KMS-11 (cell line): Measurements from ENCODE around the gene TAMALIN.

Source experiments
- H2AFZ ChIP-seq: fragments of 200-600 bp; sonication (generic); 2 replicates; pipeline ENCODE4 v1.6.1; 2016; ENCODE audit warnings: antibody characterized with exemption, mixed run types, low read depth
- H3K27ac ChIP-seq: fragments of 200-600 bp; sonication (generic); 2 replicates; pipeline ENCODE4 v1.6.1; 2016; ENCODE audit warnings: mild to moderate bottlenecking, mixed run types
- H3K27me3 ChIP-seq: fragments of 200-600 bp; sonication (generic); 2 replicates; pipeline ENCODE4 v1.6.1; 2017; ENCODE audit warnings: mild to moderate bottlenecking, low read depth, mixed run types, moderate library complexity; ENCODE audit not compliant: insufficient read depth
- H3K36me3 ChIP-seq: fragments of 200-600 bp; sonication (generic); 2 replicates; pipeline ENCODE4 v1.6.1; 2017; ENCODE audit warnings: mild to moderate bottlenecking, mixed run types; ENCODE audit not compliant: insufficient read depth
- H3K4me1 ChIP-seq: fragments of 200-600 bp; sonication (generic); 2 replicates; pipeline ENCODE4 v1.6.1; 2016; ENCODE audit warnings: mild to moderate bottlenecking, low read depth, mixed run types; ENCODE audit not compliant: poor library complexity, severe bottlenecking
- H3K4me2 ChIP-seq: fragments of 200-600 bp; sonication (generic); 2 replicates; pipeline ENCODE4 v1.7.0; 2016; ENCODE audit warnings: mild to moderate bottlenecking, mixed run types
- H3K4me3 ChIP-seq: fragments of 200-600 bp; sonication (generic); IDR thresholded peaks from 2 replicates; pipeline ENCODE4 v1.6.1; 2017; ENCODE audit warnings: low read depth, low read length, mixed read lengths; ENCODE audit not compliant: insufficient read depth
- H3K79me2 ChIP-seq: fragments of 200-600 bp; sonication (generic); 2 replicates; pipeline ENCODE4 v1.6.1; 2016; ENCODE audit warnings: low read depth, mixed run types; ENCODE audit not compliant: insufficient read depth
- H3K9ac ChIP-seq: fragments of 200-600 bp; sonication (generic); 2 replicates; pipeline ENCODE4 v1.6.1; 2016; ENCODE audit warnings: mild to moderate bottlenecking, mixed run types
- H4K20me1 ChIP-seq: fragments of 200-600 bp; sonication (generic); 2 replicates; pipeline ENCODE4 v1.6.1; 2016; ENCODE audit warnings: mild to moderate bottlenecking, mixed run types; ENCODE audit not compliant: insufficient read depth
- CTCF ChIP-seq: fragments of 200-600 bp; sonication (generic); conservative IDR thresholded peaks from 2 replicates; pipeline ENCODE4 v1.6.1; 2017; ENCODE audit warnings: low read depth, mild to moderate bottlenecking, antibody characterized with exemption, low read length, moderate library complexity, mixed read lengths

Gene TAMALIN

GRCh38 chr12:52022841-52023181 is 16.1 kb downstream of the TAMALIN start:
- Histone ChIP-seq H3K36me3 (no peaks in the 10 kb centered on the region), H3K9ac (no peak overlapping the region; the same call in 1 of the 2 replicates), H3K4me1 (peaks cover 29% of the 10 kb centered on the region), H4K20me1 (no peaks in the 10 kb centered on the region), H3K79me2 (no peaks in the 10 kb centered on the region), H3K4me2 (peak overlapping the region; percentile 79; the same call in 1 of the 2 replicates), H3K4me3 (no peak overlapping the region), H2AFZ (peak overlapping the region; percentile 96), H3K27ac (no peak overlapping the region), H3K27me3 (no peaks in the 10 kb centered on the region)
- no peak for TF ChIP-seq CTCF

- peak overlapping the region; percentile 79 for H3K4me2 ChIP-seq
- no peak overlapping the region for H3K4me3 ChIP-seq
- H3K4me1 ChIP-seq: peaks cover 29% of the 10 kb centered on the region
- peak; percentile 89 for TF ChIP-seq CTCF
- H3K36me3 ChIP-seq: no peaks in the 10 kb centered on the region
- H3K27ac ChIP-seq: 0 out of 2 replicates have a peak overlapping the region, but pooled peaks have one; percentile 63
- no peaks in the 10 kb centered on the region for H3K27me3 ChIP-seq
- H3K9ac ChIP-seq: peak overlapping the region; percentile 39; the same call in 1 of the 2 replicates
- peak overlapping the region; percentile 96 for H2AFZ ChIP-seq
- no peaks in the 10 kb centered on the region for H4K20me1 ChIP-seq
- no peaks in the 10 kb centered on the region for H3K79me2 ChIP-seq
Observed at GRCh38 chr12:52023182-52023975, 16.6 kb downstream of the TAMALIN start.

GRCh38 chr12:52023976-52024688 is 17.4 kb downstream of the TAMALIN start:
- peaks cover 29% of the 10 kb centered on the region for H3K4me1 ChIP-seq
- peak overlapping the region; percentile 96 for H2AFZ ChIP-seq

GRCh38 chr12:52024845-52025230 is 18.1 kb downstream of the TAMALIN start:
- Histone ChIP-seq H3K9ac (peak overlapping the region; percentile 39; the same call in 1 of the 2 replicates), H3K4me3 (no peak overlapping the region), H3K36me3 (no peaks in the 10 kb centered on the region), H3K4me2 (peak overlapping the region; percentile 79), H3K4me1 (peaks cover 34% of the 10 kb centered on the region), H3K27ac (peak overlapping the region; percentile 63), H2AFZ (peak overlapping the region; percentile 96), H3K79me2 (no peaks in the 10 kb centered on the region), H4K20me1 (no peaks in the 10 kb centered on the region), H3K27me3 (no peaks in the 10 kb centered on the region)
- TF ChIP-seq CTCF: no peak

More at GRCh38 chr12:52023976-52024688, 17.4 kb downstream of the TAMALIN start:
- Histone ChIP-seq H3K9ac (peak overlapping the region; percentile 39; the same call in 1 of the 2 replicates), H3K4me3 (no peak overlapping the region), H4K20me1 (no peaks in the 10 kb centered on the region), H3K79me2 (no peaks in the 10 kb centered on the region), H3K27me3 (no peaks in the 10 kb centered on the region), H3K36me3 (no peaks in the 10 kb centered on the region), H3K27ac (peak overlapping the region; percentile 63), H3K4me2 (peak overlapping the region; percentile 79)
- TF ChIP-seq CTCF: peak; percentile 55
